ENCODE measurements around the gene CALCOCO2. TPM values are rescaled to one million over a fixed set of nuclear protein-coding genes. Genes with fewer than 3 reads are reported as not detected.

Gene CALCOCO2
- total and polyA plus RNA-seq, 4 donors, result 46.8 to 128 (median 93.1) TPM

DNA sequence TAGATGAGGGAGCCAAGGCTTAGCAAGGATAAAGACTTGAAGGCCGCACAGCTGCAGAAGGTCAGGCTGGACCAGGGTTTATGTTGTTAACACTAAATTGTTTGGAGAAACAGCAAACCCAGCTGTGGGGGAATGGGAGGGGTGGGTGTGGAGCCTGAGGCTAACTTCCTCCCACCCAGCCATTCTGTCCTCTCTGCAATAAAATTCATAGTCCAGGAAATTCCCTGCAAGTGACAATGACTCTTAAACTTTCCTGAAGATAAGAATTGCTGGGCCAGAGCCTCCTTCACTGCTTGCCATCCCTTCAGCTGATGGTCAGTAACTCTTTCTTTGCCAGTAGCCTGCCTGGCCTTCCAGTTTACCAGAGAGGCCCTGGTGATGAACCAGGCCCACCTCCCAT is 42.4 kb downstream of the CALCOCO2 start:
- H3K27me3 ChIP-seq (ENCODE audit: control insufficient read depth in 3 of 3, insufficient read depth in 3 of 3, low read length in 2 of 3), result no peaks in the 10 kb centered on the region
- 55 to 68% methylated on average over 1 of the region's 1 CpG for WGBS, 2 donors
- TF ChIP-seq CTCF (IDR thresholded peaks at IDR 0.05; ENCODE audit: control extremely low read depth, extremely low read depth), result no peak
- H3K9me3 ChIP-seq (ENCODE audit: control insufficient read depth in 4 of 4, insufficient read depth in 3 of 4, low read length in 3 of 4), result no peaks in the 10 kb centered on the region
- no peak overlapping the region for H3K9ac ChIP-seq (ENCODE audit: insufficient read depth in 1 of 2, low read length in 2 of 2)
- H3K4me1 ChIP-seq (ENCODE audit: control insufficient read depth in 5 of 5, insufficient read depth in 5 of 5, low read length in 5 of 5), result peaks cover 0 to 21% (median 13%) of the 10 kb centered on the region in 5 donors
- no peak overlapping the region for H3K4me3 ChIP-seq
- no peak for ATAC-seq (ENCODE audit: insufficient read depth, low FRiP score)
- peak; percentile 58 to 68 (median 65) for DNase-seq
- peak overlapping the region in 1 of 2 donors; percentile 66 for H3K27ac ChIP-seq (ENCODE audit: low read depth in 1 of 2, low read length in 1 of 2)
- no peaks in the 10 kb centered on the region for H3K36me3 ChIP-seq (ENCODE audit: control insufficient read depth in 4 of 4, insufficient read depth in 4 of 4, low read length in 4 of 4)

- H3K27ac ChIP-seq (ENCODE audit: low read depth in 1 of 2, low read length in 1 of 2), result peak overlapping the region in 1 of 2 donors; percentile 66
- no peak for TF ChIP-seq CTCF (IDR thresholded peaks at IDR 0.05; ENCODE audit: control extremely low read depth, extremely low read depth)
- no peak overlapping the region for H3K4me3 ChIP-seq
- peaks cover 0 to 21% (median 13%) of the 10 kb centered on the region in 5 donors for H3K4me1 ChIP-seq (ENCODE audit: control insufficient read depth in 5 of 5, insufficient read depth in 5 of 5, low read length in 5 of 5)
- ATAC-seq (ENCODE audit: insufficient read depth, low FRiP score) (no peak), DNase-seq (no peak)
- 59 to 60% methylated on average over 5 of the region's 5 CpGs for WGBS, 2 donors
- H3K36me3 ChIP-seq (ENCODE audit: control insufficient read depth in 4 of 4, insufficient read depth in 4 of 4, low read length in 4 of 4), result no peaks in the 10 kb centered on the region
- H3K9ac ChIP-seq (ENCODE audit: insufficient read depth in 1 of 2, low read length in 2 of 2), result no peak overlapping the region
- no peaks in the 10 kb centered on the region for H3K9me3 ChIP-seq (ENCODE audit: control insufficient read depth in 4 of 4, insufficient read depth in 3 of 4, low read length in 3 of 4)
- no peaks in the 10 kb centered on the region for H3K27me3 ChIP-seq (ENCODE audit: control insufficient read depth in 3 of 3, insufficient read depth in 3 of 3, low read length in 2 of 3)
These were observed 43.0 kb downstream of the CALCOCO2 start for GRCh38 chr17:48873696-48874443.

- ATAC-seq (ENCODE audit: insufficient read depth, low FRiP score), result peak; percentile 86
- TF ChIP-seq CTCF (IDR thresholded peaks at IDR 0.05; ENCODE audit: control extremely low read depth, extremely low read depth), result peak; percentile 95
These were observed 48.4 kb downstream of the CALCOCO2 start for GRCh38 chr17:48878920-48879898.

More at GRCh38 chr17:48878920-48879898, 48.4 kb downstream of the CALCOCO2 start:
- WGBS, 2 donors, result 21 to 23% methylated on average over 12 of the region's 12 CpGs
- DNase-seq, result peak; percentile 51 to 82 (median 76)
- Histone ChIP-seq H3K9me3 (ENCODE audit: control insufficient read depth in 4 of 4, insufficient read depth in 3 of 4, low read length in 3 of 4) (no peaks in the 10 kb centered on the region), H3K27me3 (ENCODE audit: control insufficient read depth in 3 of 3, insufficient read depth in 3 of 3, low read length in 2 of 3) (no peaks in the 10 kb centered on the region), H3K4me3 (no peak overlapping the region), H3K9ac (ENCODE audit: insufficient read depth in 1 of 2, low read length in 2 of 2) (no peak overlapping the region), H3K4me1 (ENCODE audit: control insufficient read depth in 5 of 5, insufficient read depth in 5 of 5, low read length in 5 of 5) (no peaks in the 10 kb centered on the region), H3K27ac (ENCODE audit: low read depth in 1 of 2, low read length in 1 of 2) (no peak overlapping the region), H3K36me3 (ENCODE audit: control insufficient read depth in 4 of 4, insufficient read depth in 4 of 4, low read length in 4 of 4) (no peaks in the 10 kb centered on the region)
